ENCODE measurements around the gene BRMS1.

- TF ChIP-seq MAX (IDR thresholded peaks at IDR 0.05) (no peak), NFIC (IDR thresholded peaks at IDR 0.05) (no peak)
Observed at GRCh38 chr11:66386171-66387069, 41.5 kb upstream of the BRMS1 start.

Measured in Ishikawa (cell line).